PC-9 (cell line): ENCODE measurements around the gene GAR1.

Experiments used
- CTCF ChIP-seq: fragments of 200-600 bp; sonication (generic); conservative IDR thresholded peaks from 2 replicates; pipeline ENCODE4 v1.6.1; 2017; ENCODE audit warnings: mixed run types, antibody characterized with exemption, mild to moderate bottlenecking, moderate library complexity
- EZH2 ChIP-seq: fragments of 200-600 bp; sonication (generic); IDR thresholded peaks from 2 replicates; pipeline ENCODE4 v1.8.0; 2017; ENCODE audit warnings: antibody characterized with exemption, low read depth

GRCh38 chr4:109870061-109870460, 54.5 kb downstream of the GAR1 start:
- no peak for TF ChIP-seq CTCF
- TF ChIP-seq EZH2: no peak
